Epithelial cell of esophagus (primary cell): Measurements from ENCODE around the gene STAT1.

Source experiments
- DNase-seq: peaks from one replicate; pipeline ENCODE4 v3.0.0; 2010; ENCODE audit warnings: low read depth
- H3K4me3 ChIP-seq: 2 replicates; pipeline ENCODE4 v1.5.1; 2011; ENCODE audit warnings: mild to moderate bottlenecking, low read length, control low read depth
- CTCF ChIP-seq: IDR thresholded peaks from 2 replicates; pipeline ENCODE4 v1.5.1; 2011; ENCODE audit warnings: low read depth, mild to moderate bottlenecking, low read length, control low read depth, inconsistent platforms; ENCODE audit not compliant: insufficient read depth; ENCODE audit errors: missing control alignments

Gene STAT1

DNA sequence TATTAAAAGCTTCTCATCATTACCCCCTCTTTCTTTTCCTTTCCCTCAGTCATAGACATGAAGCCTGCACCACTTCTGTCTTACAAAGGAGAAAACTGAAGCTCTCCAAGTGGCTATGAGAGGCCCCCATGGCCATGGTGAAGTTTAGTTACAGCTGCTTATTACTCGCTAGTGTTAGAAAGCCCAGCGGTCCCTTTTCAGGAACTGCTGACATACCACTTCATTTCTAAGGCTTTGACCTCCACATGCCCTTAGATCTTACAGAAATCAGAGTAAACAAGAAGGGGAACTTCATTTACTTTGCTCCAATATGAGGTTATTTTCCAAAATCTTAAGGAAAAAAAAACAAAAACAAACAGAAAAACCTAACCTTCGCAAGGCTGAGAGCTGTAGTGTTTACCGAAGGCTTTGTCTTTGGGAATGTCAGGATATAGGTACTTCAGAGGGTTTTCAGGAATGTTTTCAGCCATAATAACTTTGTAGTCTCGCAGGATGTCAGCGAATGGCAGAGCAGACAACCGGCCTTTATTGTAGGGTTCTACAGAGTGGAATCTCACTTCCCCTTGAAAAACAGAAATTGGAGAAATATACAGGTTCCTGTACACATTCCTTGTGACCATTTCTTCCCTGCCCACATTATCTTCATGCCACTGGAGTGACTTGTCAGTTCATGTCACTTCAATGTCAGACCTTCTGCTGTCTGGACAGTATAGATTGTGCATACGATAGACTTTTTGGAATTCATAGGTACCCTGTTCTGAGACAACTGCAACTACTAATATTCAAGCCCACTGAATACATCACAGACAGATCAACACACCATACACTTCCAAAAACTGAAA lies 18.8 kb upstream of the STAT1 start:
- no peak for TF ChIP-seq CTCF
- no peak for DNase-seq
- H3K4me3 ChIP-seq = no peak overlapping the region

DNA sequence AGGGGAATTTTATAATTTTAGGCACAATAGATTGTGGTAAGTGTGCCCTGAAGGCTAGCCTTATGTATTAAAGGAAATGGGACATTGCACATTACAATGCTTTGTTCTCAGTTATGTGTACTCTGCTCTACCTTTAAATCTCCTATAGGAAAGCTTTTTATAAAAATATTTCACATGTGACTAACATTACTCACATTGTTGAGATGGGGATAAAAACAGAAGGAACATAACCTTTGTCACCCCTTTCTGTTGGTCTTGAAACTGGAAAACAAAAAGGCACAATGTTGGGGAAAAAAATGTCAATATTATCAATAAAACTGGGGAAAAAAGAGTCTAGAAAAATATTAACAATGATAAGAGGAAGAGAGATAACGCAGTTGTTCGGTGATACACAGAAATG lies 17.3 kb upstream of the STAT1 start:
- no peak for TF ChIP-seq CTCF
- no peak overlapping the region for H3K4me3 ChIP-seq
- no peak for DNase-seq

DNA sequence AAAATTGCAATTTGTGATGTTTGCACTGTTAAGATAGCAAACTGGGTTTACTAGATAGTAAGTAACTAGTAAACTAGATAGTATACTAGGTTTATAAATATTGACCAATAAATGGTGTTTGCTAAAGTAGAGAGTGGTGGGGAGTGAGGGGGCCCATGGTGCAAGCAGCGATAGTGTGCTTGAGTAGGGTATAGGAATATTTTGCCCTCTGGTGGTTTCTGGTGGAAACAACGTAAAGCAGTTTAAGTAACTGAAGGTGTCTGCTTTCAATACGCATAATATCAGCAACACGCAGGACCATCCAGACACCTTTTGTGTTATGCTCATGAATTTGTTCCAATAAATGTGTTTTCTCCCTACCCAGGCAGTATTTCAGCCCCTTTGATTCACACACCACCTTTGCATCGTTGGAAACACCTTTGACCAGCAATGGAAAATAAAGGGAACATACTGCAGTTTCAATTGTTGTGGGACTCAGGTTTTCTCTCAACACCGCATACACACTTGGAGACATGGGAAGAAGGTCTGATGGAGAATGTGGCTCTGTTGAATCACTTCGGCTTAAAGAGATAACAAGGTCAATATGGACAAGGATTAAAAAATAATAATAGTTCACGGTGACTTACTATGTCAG lies 16.7 kb upstream of the STAT1 start:
- DNase-seq = peak; percentile 66
- no peak overlapping the region for H3K4me3 ChIP-seq
- TF ChIP-seq CTCF = peak; percentile 75

GRCh38 chr2:191029280-191029950 lies 15.4 kb upstream of the STAT1 start:
- H3K4me3 ChIP-seq = no peak overlapping the region
- DNase-seq = no peak

DNA sequence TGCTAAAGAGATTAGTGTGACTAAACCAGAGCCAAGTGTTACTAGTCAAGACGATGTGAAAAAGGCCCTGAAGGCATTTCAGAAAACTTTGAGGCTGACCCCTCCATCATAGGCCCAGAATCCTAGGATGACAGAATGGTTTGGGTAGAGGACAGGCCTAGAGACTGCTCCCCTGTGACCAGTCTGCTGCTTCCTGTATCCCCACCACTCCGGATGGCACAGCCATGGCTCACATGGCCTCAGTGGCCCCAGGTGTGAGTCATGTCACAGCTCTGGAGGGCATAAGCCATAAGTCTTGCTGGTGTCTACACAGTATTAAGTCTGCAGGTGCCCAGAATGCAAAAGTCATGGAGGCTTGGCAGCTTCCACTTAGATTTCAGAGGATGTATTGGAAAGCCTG lies 12.4 kb upstream of the STAT1 start:
- no peak for DNase-seq
- no peak overlapping the region for H3K4me3 ChIP-seq
- TF ChIP-seq CTCF = no peak

More at GRCh38 chr2:191029280-191029950, 15.4 kb upstream of the STAT1 start:
- TF ChIP-seq CTCF = no peak

GRCh38 chr2:191025135-191025534 lies 11.2 kb upstream of the STAT1 start:
- no peak for TF ChIP-seq CTCF
- DNase-seq = no peak
- H3K4me3 ChIP-seq = no peak overlapping the region
